A673 (cell line): ENCODE data around the gene AGBL3.

Source experiments
- CTCF ChIP-seq: fragments of 300-800, 200-600 bp; sonication (generic); conservative IDR thresholded peaks from 2 replicates; pipeline ENCODE4 v1.5.1; 2017; ENCODE audit warnings: low read depth, mild to moderate bottlenecking, antibody characterized with exemption, low read length, moderate library complexity, mixed read lengths
- EZH2 ChIP-seq: fragments of 200-600 bp; sonication (generic); IDR thresholded peaks from 2 replicates; pipeline ENCODE4 v1.6.1; 2017; ENCODE audit warnings: borderline replicate concordance, low read depth, mild to moderate bottlenecking, mixed read lengths, antibody characterized with exemption, low read length; ENCODE audit not compliant: poor library complexity, severe bottlenecking

GRCh38 chr7:135001390-135002165, 15.3 kb downstream of the AGBL3 start:
- TF ChIP-seq CTCF (no peak), EZH2 (no peak)
